ENCODE measurements around the gene SLC24A4. TPM values are rescaled to one million over a fixed set of nuclear protein-coding genes. Genes with fewer than 3 reads are reported as not detected.
A peak's percentile ranks its signal among the peaks of the same experiment; 100 is the strongest.

The SLC24A4 gene
- total and polyA plus RNA-seq, 2 donors (not counting 3 experiments of a cell fraction or from before 2014, with no cell fraction given): 0.07 to 0.08 TPM

DNA sequence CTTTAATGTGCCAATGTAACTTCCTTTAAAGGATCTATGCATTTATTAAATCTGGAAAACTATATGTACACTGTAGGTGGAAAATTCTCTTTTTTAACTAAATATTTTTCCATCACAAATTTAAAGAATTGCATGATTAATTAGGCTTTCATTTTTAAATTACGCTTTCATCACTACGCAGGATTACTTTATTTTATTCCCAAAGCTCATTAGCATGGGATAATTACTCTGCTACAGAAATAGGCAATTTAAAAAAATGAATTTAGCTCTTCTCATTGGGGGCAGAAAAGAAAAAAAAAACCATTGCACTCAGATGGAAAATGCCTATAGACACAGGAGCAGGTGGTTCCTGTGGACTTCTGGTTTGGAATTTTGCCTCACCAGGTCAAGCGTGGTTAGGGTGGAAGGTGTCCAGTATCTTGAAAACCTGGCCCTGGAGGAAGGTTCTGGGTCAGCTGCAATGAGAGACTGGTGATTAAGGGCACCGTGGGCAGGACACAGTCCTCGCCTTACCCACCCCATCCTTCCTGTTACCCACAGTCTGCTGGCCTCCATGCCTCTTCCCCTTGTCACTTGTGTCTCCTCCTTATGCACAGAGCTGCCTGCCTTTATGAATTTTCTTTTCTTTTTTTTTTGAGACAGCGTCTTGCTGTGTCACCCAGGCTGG, 173.4 kb downstream of the SLC24A4 start:
- Histone ChIP-seq H3K4me1 (ENCODE audit: control insufficient read depth, extremely low read depth, insufficient read depth, low read length) (no peaks in the 10 kb centered on the region), H3K4me3 (replicated peaks in 1 of 3; ENCODE audit: insufficient read depth in 1 of 3, low read depth in 1 of 3, low read length in 3 of 3) (no peak overlapping the region), H3K9ac (replicated peaks; ENCODE audit: extremely low read depth, insufficient read depth, low read length) (no peak overlapping the region), H3K27me3 (ENCODE audit: control insufficient read depth in 2 of 2, insufficient read depth in 2 of 2, low read length in 2 of 2) (peaks cover 2 to 3% of the 10 kb centered on the region in 2 experiments), H3K36me3 (ENCODE audit: control insufficient read depth in 2 of 2, extremely low read depth in 1 of 2, insufficient read depth in 2 of 2, low read length in 2 of 2) (no peaks in the 10 kb centered on the region), H3K79me2 (ENCODE audit: control insufficient read depth, insufficient read depth, low read length) (no peaks in the 10 kb centered on the region), H2AFZ (ENCODE audit: low read depth, low read length) (no peak overlapping the region), H3K9me3 (replicated peaks; ENCODE audit: control insufficient read depth, insufficient read depth, low read length) (no peaks in the 10 kb centered on the region), H4K20me1 (replicated peaks; ENCODE audit: control insufficient read depth, extremely low read depth, insufficient read depth, low read length) (no peaks in the 10 kb centered on the region), H3K4me2 (ENCODE audit: insufficient read depth, low read length) (no peak overlapping the region), H3K9me1 (replicated peaks; ENCODE audit: control insufficient read depth, extremely low read depth, insufficient read depth, low read length) (no peaks in the 10 kb centered on the region), H3K27ac (ENCODE audit: insufficient read depth, low read depth, low read length) (no peak overlapping the region)
- dilution Hi-C loops (cut with MboI; ENCODE audit: extremely low pct_ligation_motif_present, low sequenced_read_pairs): no loop called here
- ChIA-PET POLR2A (no interaction called here), CTCF (interaction anchor here (1.3 kb wide), 1 partner anchor 35 kb away, joined by 3 read pairs; no protein-coding TSS in a partner anchor)
- TF ChIP-seq POLR2A (IDR thresholded peaks at IDR 0.05; ENCODE audit: low read depth, low read length): no peak
- TF ChIP-seq EZH2 (IDR thresholded peaks at IDR 0.05; ENCODE audit: borderline replicate concordance, low read depth, low read length, severe bottlenecking): no peak
- TF ChIP-seq JUN (IDR thresholded peaks at IDR 0.05; ENCODE audit: borderline replicate concordance, insufficient read depth, insufficient read length, low read depth): no peak
- no peak for TF ChIP-seq FOS (IDR thresholded peaks at IDR 0.05; ENCODE audit: borderline replicate concordance, insufficient read depth, low read length)
- TF ChIP-seq, protein P1, sequence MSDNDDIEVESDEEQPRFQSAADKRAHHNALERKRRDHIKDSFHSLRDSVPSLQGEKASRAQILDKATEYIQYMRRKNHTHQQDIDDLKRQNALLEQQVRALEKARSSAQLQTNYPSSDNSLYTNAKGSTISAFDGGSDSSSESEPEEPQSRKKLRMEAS (IDR thresholded peaks at IDR 0.05; ENCODE audit: insufficient read depth, insufficient read length): no peak
- TF ChIP-seq MYC (IDR thresholded peaks at IDR 0.05; ENCODE audit: low read depth, low read length): no peak
- TF ChIP-seq, protein P2, sequence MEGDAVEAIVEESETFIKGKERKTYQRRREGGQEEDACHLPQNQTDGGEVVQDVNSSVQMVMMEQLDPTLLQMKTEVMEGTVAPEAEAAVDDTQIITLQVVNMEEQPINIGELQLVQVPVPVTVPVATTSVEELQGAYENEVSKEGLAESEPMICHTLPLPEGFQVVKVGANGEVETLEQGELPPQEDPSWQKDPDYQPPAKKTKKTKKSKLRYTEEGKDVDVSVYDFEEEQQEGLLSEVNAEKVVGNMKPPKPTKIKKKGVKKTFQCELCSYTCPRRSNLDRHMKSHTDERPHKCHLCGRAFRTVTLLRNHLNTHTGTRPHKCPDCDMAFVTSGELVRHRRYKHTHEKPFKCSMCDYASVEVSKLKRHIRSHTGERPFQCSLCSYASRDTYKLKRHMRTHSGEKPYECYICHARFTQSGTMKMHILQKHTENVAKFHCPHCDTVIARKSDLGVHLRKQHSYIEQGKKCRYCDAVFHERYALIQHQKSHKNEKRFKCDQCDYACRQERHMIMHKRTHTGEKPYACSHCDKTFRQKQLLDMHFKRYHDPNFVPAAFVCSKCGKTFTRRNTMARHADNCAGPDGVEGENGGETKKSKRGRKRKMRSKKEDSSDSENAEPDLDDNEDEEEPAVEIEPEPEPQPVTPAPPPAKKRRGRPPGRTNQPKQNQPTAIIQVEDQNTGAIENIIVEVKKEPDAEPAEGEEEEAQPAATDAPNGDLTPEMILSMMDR (IDR thresholded peaks at IDR 0.05; ENCODE audit: extremely low read depth in 1 of 2, insufficient read depth in 1 of 2, low read depth in 1 of 2, low read length in 2 of 2): no peak
- TF ChIP-seq GATA2 (IDR thresholded peaks at IDR 0.05; ENCODE audit: insufficient read depth, insufficient read length, low read depth, low read length): no peak
- TF ChIP-seq POLR2AphosphoS5 (IDR thresholded peaks at IDR 0.05; ENCODE audit: insufficient read depth, low read depth, low read length): no peak
- FAIRE-seq: no peak
- peak; percentile 28 for DNase-seq (ENCODE audit: low read depth, low spot score)
- no TSS peak for BruUV-seq (replicated peaks)
- intact Hi-C loops (cut with micrococcal nuclease): no loop called here

Measured in endothelial cell of umbilical vein (primary cell).